ENCODE results near the gene RNF8. TPM values are rescaled to one million over a fixed set of nuclear protein-coding genes. Genes with fewer than 3 reads are reported as not detected.

RNF8 gene
- total RNA-seq, 4 donors from 2014 or later = 6.9 to 17.8 (median 11.9) TPM

DNA sequence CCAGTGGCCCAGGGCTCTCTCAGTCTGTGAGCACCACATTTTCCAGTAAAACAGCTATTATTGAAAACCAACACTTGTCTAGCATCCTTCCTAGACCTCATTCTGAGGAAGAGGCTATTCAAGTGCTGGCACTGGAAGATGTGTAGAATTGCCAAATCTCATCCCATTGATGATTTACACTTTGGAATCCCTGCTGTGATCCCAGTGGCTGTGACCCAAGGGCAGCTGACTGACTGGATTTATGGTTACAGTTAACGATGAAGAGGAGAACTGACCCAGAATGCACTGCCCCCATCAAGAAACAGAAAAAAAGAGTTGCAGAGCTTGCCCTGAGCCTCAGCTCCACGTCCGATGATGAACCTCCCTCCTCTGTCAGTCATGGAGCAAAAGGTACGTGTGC, 81.6 kb downstream of the RNF8 start:
- H3K27ac ChIP-seq = no peak overlapping the region
- no peaks in the 10 kb centered on the region for H3K9me3 ChIP-seq
- ATAC-seq = no peak
- intact Hi-C loops (cut with DNase I; ENCODE audit: low total_unique reads) = no loop called here
- no peaks in the 10 kb centered on the region for H3K27me3 ChIP-seq
- no peak for DNase-seq
- H3K4me3 ChIP-seq = no peak overlapping the region
- in situ Hi-C loops (cut with MboI; ENCODE audit: low sequenced_read_pairs in 4 of 4) = no loop called here
- H3K4me1 ChIP-seq = peaks cover 14 to 20% of the 10 kb centered on the region in 2 donors
- H3K36me3 ChIP-seq = peaks cover 0 to 31% of the 10 kb centered on the region in 2 donors
- no peak for TF ChIP-seq POLR2A (IDR thresholded peaks at IDR 0.05)
- TF ChIP-seq, protein P1, sequence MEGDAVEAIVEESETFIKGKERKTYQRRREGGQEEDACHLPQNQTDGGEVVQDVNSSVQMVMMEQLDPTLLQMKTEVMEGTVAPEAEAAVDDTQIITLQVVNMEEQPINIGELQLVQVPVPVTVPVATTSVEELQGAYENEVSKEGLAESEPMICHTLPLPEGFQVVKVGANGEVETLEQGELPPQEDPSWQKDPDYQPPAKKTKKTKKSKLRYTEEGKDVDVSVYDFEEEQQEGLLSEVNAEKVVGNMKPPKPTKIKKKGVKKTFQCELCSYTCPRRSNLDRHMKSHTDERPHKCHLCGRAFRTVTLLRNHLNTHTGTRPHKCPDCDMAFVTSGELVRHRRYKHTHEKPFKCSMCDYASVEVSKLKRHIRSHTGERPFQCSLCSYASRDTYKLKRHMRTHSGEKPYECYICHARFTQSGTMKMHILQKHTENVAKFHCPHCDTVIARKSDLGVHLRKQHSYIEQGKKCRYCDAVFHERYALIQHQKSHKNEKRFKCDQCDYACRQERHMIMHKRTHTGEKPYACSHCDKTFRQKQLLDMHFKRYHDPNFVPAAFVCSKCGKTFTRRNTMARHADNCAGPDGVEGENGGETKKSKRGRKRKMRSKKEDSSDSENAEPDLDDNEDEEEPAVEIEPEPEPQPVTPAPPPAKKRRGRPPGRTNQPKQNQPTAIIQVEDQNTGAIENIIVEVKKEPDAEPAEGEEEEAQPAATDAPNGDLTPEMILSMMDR (IDR thresholded peaks at IDR 0.05 in 4 of 5, conservative IDR thresholded peaks at IDR 0.05 in 1 of 5) = no peak

- intact Hi-C loops (cut with DNase I; ENCODE audit: low total_unique reads) (no loop called here), in situ Hi-C loops (cut with MboI; ENCODE audit: low sequenced_read_pairs in 4 of 4) (no loop called here)
- Histone ChIP-seq H3K9me3 (no peaks in the 10 kb centered on the region), H3K36me3 (peaks cover 0 to 31% of the 10 kb centered on the region in 2 donors), H3K4me3 (no peak overlapping the region), H3K27me3 (no peaks in the 10 kb centered on the region), H3K4me1 (peaks cover 14 to 20% of the 10 kb centered on the region in 2 donors), H3K27ac (no peak overlapping the region)
- DNase-seq (no peak), ATAC-seq (no peak)
- TF ChIP-seq, protein P1 (IDR thresholded peaks at IDR 0.05 in 4 of 5, conservative IDR thresholded peaks at IDR 0.05 in 1 of 5) = no peak
- TF ChIP-seq POLR2A (IDR thresholded peaks at IDR 0.05) = no peak
Measured at GRCh38 chr6:37435816-37436215, 82.0 kb downstream of the RNF8 start.

DNA sequence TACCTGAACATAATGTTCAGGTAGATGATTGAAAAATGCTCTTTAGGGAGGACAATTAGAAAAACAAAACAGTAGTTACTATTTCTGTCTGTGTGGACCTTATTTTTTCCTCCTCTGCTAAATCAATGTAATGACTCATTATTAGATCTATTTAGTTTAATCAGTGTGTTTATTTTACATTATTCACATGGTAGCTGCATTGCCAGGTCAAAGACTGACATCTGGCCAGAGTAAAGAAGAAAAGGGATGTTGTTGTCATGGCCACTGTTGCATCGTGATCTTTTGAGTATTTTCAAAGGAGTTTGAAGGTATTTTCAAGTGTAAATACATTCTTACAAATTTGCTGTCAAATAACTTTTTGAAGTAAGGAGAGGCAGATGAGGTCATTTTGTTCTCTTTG, 85.1 kb downstream of the RNF8 start:
- intact Hi-C loops (cut with DNase I; ENCODE audit: low total_unique reads) (no loop called here), in situ Hi-C loops (cut with MboI; ENCODE audit: low sequenced_read_pairs in 4 of 4) (no loop called here)
- Histone ChIP-seq H3K4me1 (peaks cover 12 to 19% of the 10 kb centered on the region in 2 donors), H3K36me3 (peaks cover 0 to 32% of the 10 kb centered on the region in 2 donors), H3K4me3 (no peak overlapping the region), H3K27ac (no peak overlapping the region), H3K27me3 (no peaks in the 10 kb centered on the region), H3K9me3 (no peaks in the 10 kb centered on the region)
- TF ChIP-seq, protein P1 (IDR thresholded peaks at IDR 0.05 in 4 of 5, conservative IDR thresholded peaks at IDR 0.05 in 1 of 5) = no peak
- no peak for TF ChIP-seq POLR2A (IDR thresholded peaks at IDR 0.05)
- ATAC-seq = no peak
- DNase-seq = no peak

- Histone ChIP-seq H3K4me3 (no peak overlapping the region), H3K27me3 (no peaks in the 10 kb centered on the region), H3K27ac (peak overlapping the region in 2 of 4 donors; percentile 59 to 60), H3K36me3 (peaks cover 0 to 46% of the 10 kb centered on the region in 2 donors), H3K4me1 (peaks cover 2 to 9% of the 10 kb centered on the region in 2 donors), H3K9me3 (no peaks in the 10 kb centered on the region)
- in situ Hi-C loops (cut with MboI; ENCODE audit: low sequenced_read_pairs in 4 of 4) (no loop called here), intact Hi-C loops (cut with DNase I; ENCODE audit: low total_unique reads) (no loop called here)
- TF ChIP-seq POLR2A (IDR thresholded peaks at IDR 0.05) = no peak
- TF ChIP-seq, protein P1 (IDR thresholded peaks at IDR 0.05 in 4 of 5, conservative IDR thresholded peaks at IDR 0.05 in 1 of 5) = no peak
- DNase-seq (no peak), ATAC-seq (no peak)
Measured at GRCh38 chr6:37441651-37442050, 87.9 kb downstream of the RNF8 start.

Measured in gastrocnemius medialis (tissue), 4 donors.